GM23338 (cell line): ENCODE results near the gene CCDC127. TPM values are rescaled to one million over a fixed set of nuclear protein-coding genes. Genes with fewer than 3 reads are reported as not detected.

Source experiments
- ATAC-seq: fragments of 200-7000 bp; cut with Tn5 transposase; 3 replicates; pipeline ENCODE4 v1.9.1; 2020
- DNase-seq: peaks from one replicate; pipeline ENCODE4 v3.0.0-alpha.2; 2015; ENCODE audit warnings: low spot score
- H2AFZ ChIP-seq: fragments of 200-600 bp; sonication (generic); 2 replicates; pipeline ENCODE4 v1.8.0; 2016; ENCODE audit warnings: antibody characterized with exemption, mild to moderate bottlenecking, moderate library complexity
- H3F3A ChIP-seq: fragments of 200-600 bp; sonication (generic); replicated peaks from 2 replicates; pipeline ENCODE4 v1.8.0; 2017; ENCODE audit warnings: antibody characterized with exemption, mixed run types, low read depth
- H3K27ac ChIP-seq: fragments of 200-600 bp; sonication (generic); 2 replicates; pipeline ENCODE4 v1.6.1; 2016; ENCODE audit warnings: low read depth
- H3K27me3 ChIP-seq: fragments of 200-600 bp; sonication (generic); 2 replicates; pipeline ENCODE4 v1.8.0; 2016; ENCODE audit warnings: mild to moderate bottlenecking, mixed run types, moderate library complexity; ENCODE audit not compliant: insufficient read depth
- H3K36me3 ChIP-seq: fragments of 200-600 bp; sonication (generic); 2 replicates; pipeline ENCODE4 v1.8.0; 2016; ENCODE audit warnings: mild to moderate bottlenecking; ENCODE audit not compliant: insufficient read depth
- H3K4me1 ChIP-seq: fragments of 200-600 bp; sonication (generic); 2 replicates; pipeline ENCODE4 v1.8.0; 2016; ENCODE audit warnings: mild to moderate bottlenecking, moderate library complexity; ENCODE audit not compliant: insufficient read depth
- H3K4me2 ChIP-seq: fragments of 200-600 bp; sonication (generic); 2 replicates; pipeline ENCODE4 v1.7.1; 2017; ENCODE audit warnings: mixed run types
- H3K4me3 ChIP-seq: fragments of 200-600 bp; sonication (generic); 2 replicates; pipeline ENCODE4 v1.6.1; 2016; ENCODE audit warnings: mixed run types
- H3K79me2 ChIP-seq: fragments of 200-600 bp; sonication (generic); replicated peaks from 2 replicates; pipeline ENCODE4 v1.8.0; 2017; ENCODE audit warnings: mild to moderate bottlenecking; ENCODE audit not compliant: insufficient read depth
- H3K9me2 ChIP-seq: fragments of 200-600 bp; sonication (generic); 2 replicates; pipeline ENCODE4 v1.8.0; 2017; ENCODE audit not compliant: insufficient read depth
- H4K20me1 ChIP-seq: fragments of 200-600 bp; sonication (generic); replicated peaks from 2 replicates; pipeline ENCODE4 v1.8.0; 2017; ENCODE audit warnings: mild to moderate bottlenecking; ENCODE audit not compliant: insufficient read depth
- H3K27ac Mint-ChIP-seq: 2 replicates; pipeline ENCODE4 v1.8.0; 2020; ENCODE audit warnings: inconsistent platforms, mild to moderate bottlenecking, moderate library complexity, mixed read lengths
- H3K27me3 Mint-ChIP-seq: 3 replicates; pipeline ENCODE4 v1.8.0; 2022; ENCODE audit warnings: low read depth, mild to moderate bottlenecking, moderate library complexity, mixed read lengths, inconsistent platforms; ENCODE audit not compliant: insufficient read depth, poor library complexity
- H3K36me3 Mint-ChIP-seq: 3 replicates; pipeline ENCODE4 v1.8.0; 2021; ENCODE audit warnings: low read depth, mild to moderate bottlenecking, inconsistent platforms, moderate library complexity, mixed read lengths
- H3K4me1 Mint-ChIP-seq: 3 replicates; pipeline ENCODE4 v1.8.0; 2020; ENCODE audit warnings: mild to moderate bottlenecking, inconsistent platforms, mixed read lengths
- H3K4me3 Mint-ChIP-seq: 3 replicates; pipeline ENCODE4 v1.8.0; 2021; ENCODE audit warnings: moderate library complexity, mild to moderate bottlenecking, inconsistent platforms, mixed read lengths
- H3K9me3 Mint-ChIP-seq: 3 replicates; pipeline ENCODE4 v1.8.0; 2020; ENCODE audit warnings: moderate library complexity, mild to moderate bottlenecking, inconsistent platforms, mixed read lengths
- CREB1 ChIP-seq: fragments of 250-450 bp; sonication (Bioruptor Pico); IDR thresholded peaks from 2 replicates; pipeline ENCODE4 v1.5.0; 2020; ENCODE audit warnings: low read depth, mild to moderate bottlenecking, moderate library complexity
- CTCF ChIP-seq, 2 experiments: fragments of 200-600 bp in 1 of 2; sonication (generic) in 1 of 2; conservative IDR thresholded peaks; 2 replicates each; pipeline versions ENCODE4 v1.5.1 to v1.6.1; 2016 to 2017; ENCODE audit warnings: antibody characterized with exemption in 2 of 2, low read depth in 2 of 2, mild to moderate bottlenecking in 2 of 2, moderate library complexity in 1 of 2
- ETS1 ChIP-seq: IDR thresholded peaks from 2 replicates; pipeline ENCODE4 v1.6.1; 2016; ENCODE audit warnings: antibody characterized with exemption
- EZH2 ChIP-seq: fragments of 200-600 bp; sonication (generic); IDR thresholded peaks from one replicate; pipeline ENCODE4 v1.8.0; 2017; ENCODE audit warnings: antibody characterized with exemption, mild to moderate bottlenecking, low read depth; ENCODE audit not compliant: unreplicated experiment
- JUNB ChIP-seq: IDR thresholded peaks from one replicate; pipeline ENCODE4 v1.6.1; 2016; ENCODE audit warnings: antibody characterized with exemption; ENCODE audit not compliant: unreplicated experiment
- NANOG ChIP-seq: IDR thresholded peaks from 2 replicates; pipeline ENCODE4 v1.6.1; 2016; ENCODE audit warnings: antibody characterized with exemption, borderline replicate concordance
- POLR2AphosphoS5 ChIP-seq: IDR thresholded peaks from 2 replicates; pipeline ENCODE4 v1.6.1; 2016; ENCODE audit warnings: antibody characterized with exemption, low read depth
- STAT1 ChIP-seq: IDR thresholded peaks from one replicate; pipeline ENCODE4 v1.6.1; 2016; ENCODE audit warnings: antibody characterized with exemption; ENCODE audit not compliant: unreplicated experiment
- ZNF331 ChIP-seq: fragments of 250-450 bp; sonication (Bioruptor Pico); IDR thresholded peaks from 2 replicates; pipeline ENCODE4 v1.5.0; 2020; ENCODE audit warnings: low read depth, mild to moderate bottlenecking, moderate library complexity
- ZNF462 ChIP-seq: fragments of 250-450 bp; sonication (Bioruptor Pico); IDR thresholded peaks from 2 replicates; pipeline ENCODE4 v1.5.0; 2020; ENCODE audit warnings: mild to moderate bottlenecking, moderate library complexity
- polyA plus RNA-seq: library from polyadenylated mRNA; unstranded; fragments of >200 nt; fragmentation: Nextera tagmentation; extraction: Ambion mirVana; gene quantifications from 2 replicates; pipeline ENCODE4 v1.2.1, GENCODE V29; 2016
- total RNA-seq: library from RNA; depleted of rRNA; stranded (reverse); fragments of >200 nt; shearing (Covaris generic); gene quantifications from 2 replicates; pipeline ENCODE4 v1.2.3, GENCODE V29; 2014
- TF ChIP-seq, protein P1 (sequence below): IDR thresholded peaks from one replicate; pipeline ENCODE4 v1.6.1; 2018; ENCODE audit warnings: antibody characterized with exemption; ENCODE audit not compliant: unreplicated experiment

Gene CCDC127
- total and polyA plus RNA-seq, 2 experiments from 2014 or later = 6.0 to 7.2 TPM

DNA sequence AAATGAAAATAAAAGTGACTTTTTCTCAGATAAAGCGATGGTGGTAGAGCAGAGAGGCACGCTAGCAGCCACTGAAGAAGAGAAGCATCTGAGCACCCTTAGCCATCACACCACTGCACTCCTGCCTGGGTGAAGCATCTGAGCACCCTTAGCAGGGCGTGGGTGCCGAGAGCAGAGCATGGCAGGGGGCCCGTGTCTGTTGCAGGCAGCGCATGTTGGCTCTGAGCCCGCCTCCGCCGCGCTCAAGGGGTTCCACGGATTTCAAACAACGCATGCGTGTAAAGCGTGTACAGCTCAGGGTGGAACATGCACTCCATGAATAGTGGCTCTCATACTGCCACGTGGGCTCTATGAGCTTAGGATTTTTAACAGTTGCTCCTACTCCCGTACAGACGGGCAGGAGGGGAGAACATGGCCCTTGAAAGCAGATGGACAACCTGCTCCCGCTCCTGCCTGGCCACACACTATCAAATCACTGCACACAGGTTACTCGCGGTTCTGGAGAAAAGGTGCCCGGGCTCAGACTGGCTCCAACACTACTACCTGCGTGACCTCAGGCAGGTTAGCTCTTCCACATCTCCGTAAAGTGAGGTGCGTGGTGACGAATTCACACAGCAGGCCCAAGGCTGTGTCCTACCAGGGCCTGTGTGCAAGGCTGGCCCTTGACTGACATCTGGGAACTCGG, 14.6 kb downstream of the CCDC127 start:
- H3F3A ChIP-seq = peaks cover 11% of the 10 kb centered on the region
- DNase-seq (no peak), ATAC-seq (no peak)
- H2AFZ ChIP-seq = no peak overlapping the region
- no peaks in the 10 kb centered on the region for H3K9me2 ChIP-seq
- no peaks in the 10 kb centered on the region for H3K9me3 Mint-ChIP-seq
- TF ChIP-seq, protein P1, sequence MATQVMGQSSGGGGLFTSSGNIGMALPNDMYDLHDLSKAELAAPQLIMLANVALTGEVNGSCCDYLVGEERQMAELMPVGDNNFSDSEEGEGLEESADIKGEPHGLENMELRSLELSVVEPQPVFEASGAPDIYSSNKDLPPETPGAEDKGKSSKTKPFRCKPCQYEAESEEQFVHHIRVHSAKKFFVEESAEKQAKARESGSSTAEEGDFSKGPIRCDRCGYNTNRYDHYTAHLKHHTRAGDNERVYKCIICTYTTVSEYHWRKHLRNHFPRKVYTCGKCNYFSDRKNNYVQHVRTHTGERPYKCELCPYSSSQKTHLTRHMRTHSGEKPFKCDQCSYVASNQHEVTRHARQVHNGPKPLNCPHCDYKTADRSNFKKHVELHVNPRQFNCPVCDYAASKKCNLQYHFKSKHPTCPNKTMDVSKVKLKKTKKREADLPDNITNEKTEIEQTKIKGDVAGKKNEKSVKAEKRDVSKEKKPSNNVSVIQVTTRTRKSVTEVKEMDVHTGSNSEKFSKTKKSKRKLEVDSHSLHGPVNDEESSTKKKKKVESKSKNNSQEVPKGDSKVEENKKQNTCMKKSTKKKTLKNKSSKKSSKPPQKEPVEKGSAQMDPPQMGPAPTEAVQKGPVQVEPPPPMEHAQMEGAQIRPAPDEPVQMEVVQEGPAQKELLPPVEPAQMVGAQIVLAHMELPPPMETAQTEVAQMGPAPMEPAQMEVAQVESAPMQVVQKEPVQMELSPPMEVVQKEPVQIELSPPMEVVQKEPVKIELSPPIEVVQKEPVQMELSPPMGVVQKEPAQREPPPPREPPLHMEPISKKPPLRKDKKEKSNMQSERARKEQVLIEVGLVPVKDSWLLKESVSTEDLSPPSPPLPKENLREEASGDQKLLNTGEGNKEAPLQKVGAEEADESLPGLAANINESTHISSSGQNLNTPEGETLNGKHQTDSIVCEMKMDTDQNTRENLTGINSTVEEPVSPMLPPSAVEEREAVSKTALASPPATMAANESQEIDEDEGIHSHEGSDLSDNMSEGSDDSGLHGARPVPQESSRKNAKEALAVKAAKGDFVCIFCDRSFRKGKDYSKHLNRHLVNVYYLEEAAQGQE = no peak
- TF ChIP-seq EZH2 (no peak), JUNB (no peak), NANOG (no peak), CREB1 (CRISPR knock-in tag) (no peak), CTCF (conservative IDR thresholded peaks at IDR 0.05; ENCODE audit: low read depth in 2 of 2) (no peak), ETS1 (no peak), POLR2AphosphoS5 (no peak), ZNF331 (CRISPR knock-in tag) (no peak), ZNF462 (CRISPR knock-in tag) (no peak), STAT1 (no peak)
- H4K20me1 ChIP-seq = peaks cover 16% of the 10 kb centered on the region
- no peak overlapping the region for H3K27ac ChIP-seq
- H3K79me2 ChIP-seq = peaks cover 31% of the 10 kb centered on the region
- no peaks in the 10 kb centered on the region; the same call in 1 of the 2 replicates for H3K4me1 ChIP-seq
- H3K4me1 Mint-ChIP-seq = peaks cover 31% of the 10 kb centered on the region
- H3K36me3 ChIP-seq = no peaks in the 10 kb centered on the region
- no peak overlapping the region for H3K4me3 ChIP-seq
- no peaks in the 10 kb centered on the region for H3K27me3 ChIP-seq
- peaks cover 30% of the 10 kb centered on the region for H3K36me3 Mint-ChIP-seq
- H3K27me3 Mint-ChIP-seq = peaks cover 10% of the 10 kb centered on the region
- no peak overlapping the region for H3K4me3 Mint-ChIP-seq
- no peak overlapping the region for H3K27ac Mint-ChIP-seq
- no peak overlapping the region for H3K4me2 ChIP-seq
